ENCODE data around the gene RAB40C. TPM values are rescaled to one million over a fixed set of nuclear protein-coding genes. Genes with fewer than 3 reads are reported as not detected.

The RAB40C gene
- total and polyA plus RNA-seq, 10 of the 15 experiments (the other 5 are each of a cell fraction or from before 2014, with no cell fraction given) = 0.06 to 12.8 (median 4.6) TPM

- TF ChIP-seq ZBTB40 (IDR thresholded peaks at IDR 0.05; ENCODE audit: borderline replicate concordance) = no peak
These were observed 49.0 kb downstream of the RAB40C start (continued) for GRCh38 chr16:638836-639235.

DNA sequence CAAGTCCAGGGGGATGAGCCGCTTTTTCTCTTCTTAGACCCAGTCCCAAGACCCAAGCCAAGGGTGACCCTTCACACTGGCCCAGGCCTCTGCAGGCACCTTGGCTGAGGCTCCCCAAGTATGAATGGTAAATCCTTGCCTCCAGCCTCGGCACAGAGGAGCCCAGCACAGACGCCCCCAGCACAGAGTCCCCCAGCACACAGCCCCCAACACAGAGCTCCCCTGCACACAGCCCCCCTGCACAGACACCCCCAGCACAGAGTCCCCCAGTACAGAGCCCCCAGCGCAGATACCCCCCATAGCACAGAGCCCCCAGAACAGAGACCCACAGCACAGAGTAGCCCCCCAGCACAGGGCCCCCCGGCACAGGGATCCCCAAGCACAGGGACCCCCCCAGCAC, 50.7 kb downstream of the RAB40C start:
- FAIRE-seq = no peak

More for the DNA sequence above, 50.7 kb downstream of the RAB40C start:
- no peak for ATAC-seq
- TF ChIP-seq, protein P1, sequence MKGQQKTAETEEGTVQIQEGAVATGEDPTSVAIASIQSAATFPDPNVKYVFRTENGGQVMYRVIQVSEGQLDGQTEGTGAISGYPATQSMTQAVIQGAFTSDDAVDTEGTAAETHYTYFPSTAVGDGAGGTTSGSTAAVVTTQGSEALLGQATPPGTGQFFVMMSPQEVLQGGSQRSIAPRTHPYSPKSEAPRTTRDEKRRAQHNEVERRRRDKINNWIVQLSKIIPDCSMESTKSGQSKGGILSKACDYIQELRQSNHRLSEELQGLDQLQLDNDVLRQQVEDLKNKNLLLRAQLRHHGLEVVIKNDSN (IDR thresholded peaks at IDR 0.05; ENCODE audit: borderline replicate concordance, extremely low read length, insufficient read depth, low read depth, low read length) = no peak
- no peak for TF ChIP-seq FOXM1 (IDR thresholded peaks at IDR 0.05; ENCODE audit: low read depth, low read length)
- TF ChIP-seq NRF1 (conservative IDR thresholded peaks at IDR 0.05; ENCODE audit: low read depth, low read length) = no peak
- TF ChIP-seq SKIL (IDR thresholded peaks at IDR 0.05; ENCODE audit: low read depth, poor library complexity, severe bottlenecking) = no peak
- TF ChIP-seq CHD2 (IDR thresholded peaks at IDR 0.05; ENCODE audit: borderline replicate concordance, low read depth, low read length) = no peak
- no peak for TF ChIP-seq TCF3 (IDR thresholded peaks at IDR 0.05; ENCODE audit: borderline replicate concordance, insufficient read depth, low read depth, low read length)
- TF ChIP-seq EP300 (IDR thresholded peaks at IDR 0.05; ENCODE audit: borderline replicate concordance in 1 of 2, control insufficient read depth in 1 of 2, low read depth in 2 of 2, low read length in 2 of 2) = no peak
- Histone ChIP-seq H4K20me1 (ENCODE audit: control insufficient read depth, insufficient read depth) (no peaks in the 10 kb centered on the region), H3K27me3 (replicated peaks in 1 of 2; ENCODE audit: control insufficient read depth in 2 of 2, insufficient read depth in 2 of 2, low read length in 1 of 2) (no peaks in the 10 kb centered on the region), H3K4me3 (no peak overlapping the region), H3K27ac (ENCODE audit: control insufficient read depth, insufficient read depth) (peak overlapping the region; percentile 83; the same call in 1 of the 2 replicates), H3K9ac (ENCODE audit: control insufficient read depth, insufficient read depth, low read length) (no peak overlapping the region), H3K36me3 (ENCODE audit: control insufficient read depth in 2 of 2, insufficient read depth in 2 of 2, low read length in 1 of 2) (no peaks in the 10 kb centered on the region; a peak in 1 of 4 replicates), H3K4me1 (ENCODE audit: control insufficient read depth, insufficient read depth, low read length) (peaks cover 13% of the 10 kb centered on the region), H3K79me2 (ENCODE audit: control insufficient read depth, insufficient read depth, low read length) (peaks cover 35% of the 10 kb centered on the region), H3K4me2 (ENCODE audit: control insufficient read depth, insufficient read depth) (peak overlapping the region; percentile 49; the same call in 1 of the 2 replicates), H3K9me3 (replicated peaks; ENCODE audit: control insufficient read depth, insufficient read depth, low read length) (no peaks in the 10 kb centered on the region), H2AFZ (ENCODE audit: control insufficient read depth, low read depth, low read length) (no peak overlapping the region)
- CTCF ChIA-PET = no interaction called here
- SMC1A ChIA-PET (ENCODE audit: uncharacterized antibody, unreplicated experiment) = no interaction called here
- in situ Hi-C loops (cut with MboI) = no loop called here
- POLR2A ChIA-PET = interaction anchor here (0.7 kb wide), 1 partner anchor 719 kb away, joined by 4 read pairs; no protein-coding TSS in a partner anchor
- WGBS (ENCODE audit: insufficient coverage, insufficient replicate concordance, low lambda C conversion rate, missing lambda C conversion rate) = 100% methylated on average over 4 of the region's 5 CpGs
- intact Hi-C loops (cut with micrococcal nuclease; ENCODE audit: unreplicated experiment) = no loop called here
- no TSS peak for BruUV-seq (replicated peaks)
- RAD21 ChIA-PET (ENCODE audit: unreplicated experiment) = no interaction called here
- no peak for DNase-seq (ENCODE audit: low read depth, low spot score)
